Measurements from ENCODE around the gene MED20. TPM values are rescaled to one million over a fixed set of nuclear protein-coding genes. Genes with fewer than 3 reads are reported as not detected.

MED20 gene
- total RNA-seq, 1 experiment from 2014 or later = 42.4 TPM

- no peak for TF ChIP-seq MYBL2 (CRISPR knock-in tag; IDR thresholded peaks at IDR 0.05)
These were observed 44.7 kb upstream of the MED20 start (continued) for GRCh38 chr6:41965429-41966213.

DNA sequence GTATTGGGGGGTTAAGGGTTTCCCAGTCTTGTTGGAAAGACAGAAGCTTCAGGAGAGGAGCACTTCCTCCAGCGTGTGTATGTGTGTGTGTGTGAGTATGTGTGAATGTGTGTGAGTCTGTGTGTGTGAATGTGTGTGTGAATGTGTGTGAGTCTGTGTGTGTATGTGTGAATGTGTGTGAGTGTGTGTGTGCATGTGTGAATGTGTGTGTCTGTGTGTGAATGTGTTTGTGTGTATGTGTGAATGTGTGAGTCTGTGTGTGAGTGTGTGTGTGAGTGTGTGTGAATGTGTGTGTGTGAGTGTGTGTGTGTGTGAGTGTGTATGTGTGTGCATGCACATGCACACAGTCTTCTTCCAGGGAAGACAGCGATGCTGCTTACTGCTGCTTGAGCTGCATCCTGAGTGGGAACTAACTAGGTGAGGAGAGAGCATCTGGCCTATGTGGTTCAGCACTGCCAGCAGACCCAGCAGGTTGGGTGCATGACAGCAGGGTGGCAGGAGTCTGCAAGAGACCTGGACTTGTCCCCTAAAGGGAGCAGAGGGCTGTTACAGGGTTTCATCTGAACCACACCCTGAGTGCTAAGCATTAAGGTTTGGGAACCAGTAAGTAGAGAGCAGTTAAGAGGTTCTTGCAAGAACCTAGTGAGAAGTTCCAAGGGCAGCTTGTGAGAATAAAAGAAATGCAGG is 43.4 kb upstream of the MED20 start:
- DNase-seq (ENCODE audit: low spot score) (no peak), ATAC-seq (no peak)
- POLR2A ChIA-PET = interaction anchor here (2.0 to 2.1 kb wide), 2 partner anchors 23 to 25 kb away, joined by 7 to 9 read pairs; partner anchors contain the start of gene CCND3
- Mint-ChIP-seq H3K27me3 (ENCODE audit: low read depth) (no peaks in the 10 kb centered on the region; the same call in 1 of the 2 replicates), H3K36me3 (no peaks in the 10 kb centered on the region), H3K4me3 (no peak overlapping the region; the same call in 1 of the 2 replicates), H3K4me1 (peaks cover 51% of the 10 kb centered on the region), H3K9me3 (peaks cover 4% of the 10 kb centered on the region; the same call in 1 of the 2 replicates), H3K27ac (peak overlapping the region; percentile 84)
- CTCF ChIA-PET = interaction anchor here (0.6 to 4.1 kb wide), 8 partner anchors 24 to 178 kb away, joined by 3 to 38 read pairs (median 10); partner anchors contain the start of genes BYSL, CCND3, MED20 and TOMM6
- TF ChIP-seq NR1H2 (CRISPR knock-in tag; IDR thresholded peaks at IDR 0.05) (no peak), ZNF263 (CRISPR knock-in tag; IDR thresholded peaks at IDR 0.05; ENCODE audit: low read depth) (no peak), NFE2L1 (CRISPR knock-in tag; IDR thresholded peaks at IDR 0.05) (peak; percentile 13; the same call in 1 of the 2 replicates), E2F5 (CRISPR knock-in tag; IDR thresholded peaks at IDR 0.05) (no peak), PREB (CRISPR knock-in tag; IDR thresholded peaks at IDR 0.05; ENCODE audit: borderline replicate concordance) (no peak), ZNF232 (CRISPR knock-in tag; IDR thresholded peaks at IDR 0.05) (no peak)
- TF ChIP-seq, protein P1, sequence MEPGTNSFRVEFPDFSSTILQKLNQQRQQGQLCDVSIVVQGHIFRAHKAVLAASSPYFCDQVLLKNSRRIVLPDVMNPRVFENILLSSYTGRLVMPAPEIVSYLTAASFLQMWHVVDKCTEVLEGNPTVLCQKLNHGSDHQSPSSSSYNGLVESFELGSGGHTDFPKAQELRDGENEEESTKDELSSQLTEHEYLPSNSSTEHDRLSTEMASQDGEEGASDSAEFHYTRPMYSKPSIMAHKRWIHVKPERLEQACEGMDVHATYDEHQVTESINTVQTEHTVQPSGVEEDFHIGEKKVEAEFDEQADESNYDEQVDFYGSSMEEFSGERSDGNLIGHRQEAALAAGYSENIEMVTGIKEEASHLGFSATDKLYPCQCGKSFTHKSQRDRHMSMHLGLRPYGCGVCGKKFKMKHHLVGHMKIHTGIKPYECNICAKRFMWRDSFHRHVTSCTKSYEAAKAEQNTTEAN (CRISPR knock-in tag; IDR thresholded peaks at IDR 0.05) = peak; percentile 100

GRCh38 chr6:41963371-41963770 is 42.4 kb upstream of the MED20 start:
- no peak for ATAC-seq
- TF ChIP-seq MYBL2 (CRISPR knock-in tag; IDR thresholded peaks at IDR 0.05) (no peak), ELF4 (CRISPR knock-in tag; IDR thresholded peaks at IDR 0.05; ENCODE audit: low read depth) (no peak), ZNF232 (CRISPR knock-in tag; IDR thresholded peaks at IDR 0.05) (no peak), ZNF425 (CRISPR knock-in tag; conservative IDR thresholded peaks at IDR 0.05) (no peak), GTF2I (CRISPR knock-in tag; conservative IDR thresholded peaks at IDR 0.05) (no peak), ZBTB21 (CRISPR knock-in tag; IDR thresholded peaks at IDR 0.05; ENCODE audit: borderline replicate concordance) (no peak), JAZF1 (CRISPR knock-in tag; IDR thresholded peaks at IDR 0.05) (no peak), PRRX2 (CRISPR knock-in tag; IDR thresholded peaks at IDR 0.05) (no peak), OVOL2 (CRISPR knock-in tag; IDR thresholded peaks at IDR 0.05; ENCODE audit: borderline replicate concordance) (no peak), JUN (CRISPR knock-in tag; IDR thresholded peaks at IDR 0.05) (no peak), ZMAT4 (CRISPR knock-in tag; IDR thresholded peaks at IDR 0.05) (no peak), ZNF317 (CRISPR knock-in tag; IDR thresholded peaks at IDR 0.05; ENCODE audit: borderline replicate concordance, low read depth) (no peak), GABPB1 (CRISPR knock-in tag; IDR thresholded peaks at IDR 0.05) (no peak), NR2C2 (CRISPR knock-in tag; IDR thresholded peaks at IDR 0.05) (no peak)
- TF ChIP-seq, protein P2, sequence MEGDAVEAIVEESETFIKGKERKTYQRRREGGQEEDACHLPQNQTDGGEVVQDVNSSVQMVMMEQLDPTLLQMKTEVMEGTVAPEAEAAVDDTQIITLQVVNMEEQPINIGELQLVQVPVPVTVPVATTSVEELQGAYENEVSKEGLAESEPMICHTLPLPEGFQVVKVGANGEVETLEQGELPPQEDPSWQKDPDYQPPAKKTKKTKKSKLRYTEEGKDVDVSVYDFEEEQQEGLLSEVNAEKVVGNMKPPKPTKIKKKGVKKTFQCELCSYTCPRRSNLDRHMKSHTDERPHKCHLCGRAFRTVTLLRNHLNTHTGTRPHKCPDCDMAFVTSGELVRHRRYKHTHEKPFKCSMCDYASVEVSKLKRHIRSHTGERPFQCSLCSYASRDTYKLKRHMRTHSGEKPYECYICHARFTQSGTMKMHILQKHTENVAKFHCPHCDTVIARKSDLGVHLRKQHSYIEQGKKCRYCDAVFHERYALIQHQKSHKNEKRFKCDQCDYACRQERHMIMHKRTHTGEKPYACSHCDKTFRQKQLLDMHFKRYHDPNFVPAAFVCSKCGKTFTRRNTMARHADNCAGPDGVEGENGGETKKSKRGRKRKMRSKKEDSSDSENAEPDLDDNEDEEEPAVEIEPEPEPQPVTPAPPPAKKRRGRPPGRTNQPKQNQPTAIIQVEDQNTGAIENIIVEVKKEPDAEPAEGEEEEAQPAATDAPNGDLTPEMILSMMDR (IDR thresholded peaks at IDR 0.05) = no peak
- TF ChIP-seq, protein P3, sequence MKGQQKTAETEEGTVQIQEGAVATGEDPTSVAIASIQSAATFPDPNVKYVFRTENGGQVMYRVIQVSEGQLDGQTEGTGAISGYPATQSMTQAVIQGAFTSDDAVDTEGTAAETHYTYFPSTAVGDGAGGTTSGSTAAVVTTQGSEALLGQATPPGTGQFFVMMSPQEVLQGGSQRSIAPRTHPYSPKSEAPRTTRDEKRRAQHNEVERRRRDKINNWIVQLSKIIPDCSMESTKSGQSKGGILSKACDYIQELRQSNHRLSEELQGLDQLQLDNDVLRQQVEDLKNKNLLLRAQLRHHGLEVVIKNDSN (CRISPR knock-in tag; IDR thresholded peaks at IDR 0.05) = no peak

More at GRCh38 chr6:41963371-41963770, 42.4 kb upstream of the MED20 start:
- no peak overlapping the region for H3K4me3 Mint-ChIP-seq
- H3K9me3 Mint-ChIP-seq = peaks cover 4% of the 10 kb centered on the region; the same call in 1 of the 2 replicates
- POLR2A ChIA-PET = interaction anchor here (0.6 kb wide), 1 partner anchor 15 kb away, joined by 3 read pairs; no protein-coding TSS in a partner anchor
- CTCF ChIA-PET = interaction anchor here (1.0 to 4.1 kb wide), 5 partner anchors 23 to 177 kb away, joined by 3 to 38 read pairs (median 7); partner anchors contain the start of genes BYSL, CCND3, MED20 and TOMM6
- H3K27me3 Mint-ChIP-seq (ENCODE audit: low read depth) = no peaks in the 10 kb centered on the region; the same call in 1 of the 2 replicates
- no peaks in the 10 kb centered on the region for H3K36me3 Mint-ChIP-seq
- no peak overlapping the region for H3K27ac Mint-ChIP-seq
- H3K4me1 Mint-ChIP-seq = peaks cover 51% of the 10 kb centered on the region
- DNase-seq (ENCODE audit: low spot score) = no peak
